Panc1 (cell line): ENCODE measurements around the gene NCL.

Source experiments
- CTCF ChIP-seq: fragments of 450-650 bp; IDR thresholded peaks from 2 replicates; pipeline ENCODE4 v1.5.1; 2017; ENCODE audit warnings: mild to moderate bottlenecking
- POLR2AphosphoS5 ChIP-seq: IDR thresholded peaks from 2 replicates; pipeline ENCODE4 v1.6.1; 2012; ENCODE audit warnings: mild to moderate bottlenecking, low read depth, low read length, moderate library complexity
- SIN3A ChIP-seq: IDR thresholded peaks from 2 replicates; pipeline ENCODE4 v1.6.1; 2012; ENCODE audit warnings: low read depth, mild to moderate bottlenecking, low read length, moderate library complexity, borderline replicate concordance; ENCODE audit not compliant: insufficient read depth
- TF ChIP-seq, protein P1 (sequence below), 2 experiments: IDR thresholded peaks; 2 replicates each; pipeline ENCODE4 v1.6.1; 2011 to 2012; ENCODE audit warnings: low read depth in 2 of 2, control low read depth in 1 of 2, low read length in 1 of 2, mild to moderate bottlenecking in 1 of 2, moderate library complexity in 1 of 2; ENCODE audit not compliant: insufficient read depth in 1 of 2

DNA sequence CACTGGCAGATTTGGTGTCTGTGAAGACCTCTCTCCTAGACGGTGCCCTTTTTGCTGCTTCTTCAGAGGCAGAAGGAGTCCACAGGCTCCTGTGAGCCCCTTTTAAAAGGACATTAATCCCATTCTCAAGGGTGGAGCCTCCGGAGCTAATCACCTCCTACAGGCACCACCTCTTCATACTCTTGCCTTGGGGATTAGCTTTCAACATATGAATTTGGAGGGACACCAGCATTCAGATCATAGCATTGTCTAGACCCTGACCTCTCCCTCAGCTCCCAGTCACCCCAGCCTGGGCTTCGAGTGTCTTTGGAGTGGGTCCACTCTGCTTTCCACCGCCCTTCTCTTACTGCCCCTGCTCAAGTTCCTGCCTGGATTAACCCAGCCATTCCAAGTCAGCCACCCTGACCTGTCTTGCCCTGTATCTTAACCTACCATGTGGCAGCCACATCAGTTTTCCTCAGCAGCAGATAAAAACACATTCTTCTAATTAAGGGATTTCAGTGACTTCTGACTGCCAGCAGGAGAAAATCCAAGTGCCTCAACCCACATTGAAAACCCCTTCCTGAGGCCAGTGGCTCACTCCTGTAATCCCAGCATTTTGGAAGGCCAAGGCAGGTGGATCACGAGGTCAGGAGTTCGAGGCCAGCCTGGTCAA, 6.1 kb upstream of the NCL start:
- no peak for TF ChIP-seq CTCF
- TF ChIP-seq POLR2AphosphoS5: no peak
- TF ChIP-seq SIN3A: no peak
- TF ChIP-seq, protein P1, sequence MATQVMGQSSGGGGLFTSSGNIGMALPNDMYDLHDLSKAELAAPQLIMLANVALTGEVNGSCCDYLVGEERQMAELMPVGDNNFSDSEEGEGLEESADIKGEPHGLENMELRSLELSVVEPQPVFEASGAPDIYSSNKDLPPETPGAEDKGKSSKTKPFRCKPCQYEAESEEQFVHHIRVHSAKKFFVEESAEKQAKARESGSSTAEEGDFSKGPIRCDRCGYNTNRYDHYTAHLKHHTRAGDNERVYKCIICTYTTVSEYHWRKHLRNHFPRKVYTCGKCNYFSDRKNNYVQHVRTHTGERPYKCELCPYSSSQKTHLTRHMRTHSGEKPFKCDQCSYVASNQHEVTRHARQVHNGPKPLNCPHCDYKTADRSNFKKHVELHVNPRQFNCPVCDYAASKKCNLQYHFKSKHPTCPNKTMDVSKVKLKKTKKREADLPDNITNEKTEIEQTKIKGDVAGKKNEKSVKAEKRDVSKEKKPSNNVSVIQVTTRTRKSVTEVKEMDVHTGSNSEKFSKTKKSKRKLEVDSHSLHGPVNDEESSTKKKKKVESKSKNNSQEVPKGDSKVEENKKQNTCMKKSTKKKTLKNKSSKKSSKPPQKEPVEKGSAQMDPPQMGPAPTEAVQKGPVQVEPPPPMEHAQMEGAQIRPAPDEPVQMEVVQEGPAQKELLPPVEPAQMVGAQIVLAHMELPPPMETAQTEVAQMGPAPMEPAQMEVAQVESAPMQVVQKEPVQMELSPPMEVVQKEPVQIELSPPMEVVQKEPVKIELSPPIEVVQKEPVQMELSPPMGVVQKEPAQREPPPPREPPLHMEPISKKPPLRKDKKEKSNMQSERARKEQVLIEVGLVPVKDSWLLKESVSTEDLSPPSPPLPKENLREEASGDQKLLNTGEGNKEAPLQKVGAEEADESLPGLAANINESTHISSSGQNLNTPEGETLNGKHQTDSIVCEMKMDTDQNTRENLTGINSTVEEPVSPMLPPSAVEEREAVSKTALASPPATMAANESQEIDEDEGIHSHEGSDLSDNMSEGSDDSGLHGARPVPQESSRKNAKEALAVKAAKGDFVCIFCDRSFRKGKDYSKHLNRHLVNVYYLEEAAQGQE (IDR thresholded peaks at IDR 0.05; ENCODE audit: insufficient read depth in 1 of 2, low read depth in 2 of 2, low read length in 1 of 2): no peak
